Inferior parietal cortex (tissue), 1 donor: ENCODE data around the gene BEND5.

Source experiments
- DNase-seq: peaks from one replicate; pipeline ENCODE4 v3.0.0-alpha.2; 2016; ENCODE audit errors: extremely low spot score

Gene BEND5

DNA sequence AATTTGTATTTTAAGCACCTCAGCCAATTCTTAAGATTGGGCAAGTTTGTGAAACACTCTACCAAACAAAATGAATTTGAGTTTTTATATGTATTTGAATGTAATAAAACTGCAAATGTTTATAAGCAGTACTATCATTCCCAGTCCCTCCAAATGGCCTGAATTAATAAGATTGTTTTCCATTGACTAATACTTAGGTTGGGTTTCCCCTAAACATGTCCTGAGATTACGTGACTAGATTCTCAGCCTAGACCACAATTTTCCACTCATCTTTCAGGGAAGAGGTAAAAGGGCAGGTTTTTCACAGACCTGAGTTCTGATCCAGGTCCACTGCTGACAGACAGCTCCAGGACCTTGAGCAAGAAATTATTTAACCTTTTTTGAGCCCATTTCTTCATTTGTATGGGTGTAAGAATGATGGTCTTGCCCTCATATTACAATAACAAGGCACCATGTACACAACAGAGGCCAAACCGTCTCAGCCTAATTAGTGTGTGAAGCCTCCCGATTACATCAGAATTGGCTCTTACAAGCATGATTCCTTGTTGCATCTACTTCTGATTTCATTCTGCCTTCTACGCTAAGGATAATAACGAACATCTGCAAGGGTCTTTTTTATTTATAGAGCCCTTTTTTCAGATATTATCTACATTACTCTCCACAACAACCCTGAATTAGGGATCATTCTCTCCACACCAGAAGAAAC, 51.2 kb downstream of the BEND5 start:
- DNase-seq = no peak

DNA sequence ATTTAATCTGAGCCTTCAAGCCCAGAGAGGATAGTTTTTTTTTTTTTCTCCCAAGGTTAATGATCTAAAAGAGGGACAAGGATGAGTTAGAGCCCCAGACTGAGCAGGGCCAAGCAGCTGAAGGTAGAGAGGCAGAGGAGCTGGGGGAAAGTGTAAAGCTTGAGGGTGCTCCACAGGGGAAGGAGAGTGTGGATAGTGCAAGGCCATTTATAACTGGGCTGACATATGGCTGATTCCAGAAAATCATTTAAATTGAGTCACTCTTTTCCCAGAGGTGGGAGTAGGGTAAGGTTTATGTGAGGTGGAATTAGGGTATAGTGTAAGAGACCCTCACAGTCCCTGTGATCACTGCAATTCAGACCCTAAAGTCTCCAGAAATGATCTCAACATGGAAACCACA, 55.8 kb downstream of the BEND5 start:
- DNase-seq = no peak

DNA sequence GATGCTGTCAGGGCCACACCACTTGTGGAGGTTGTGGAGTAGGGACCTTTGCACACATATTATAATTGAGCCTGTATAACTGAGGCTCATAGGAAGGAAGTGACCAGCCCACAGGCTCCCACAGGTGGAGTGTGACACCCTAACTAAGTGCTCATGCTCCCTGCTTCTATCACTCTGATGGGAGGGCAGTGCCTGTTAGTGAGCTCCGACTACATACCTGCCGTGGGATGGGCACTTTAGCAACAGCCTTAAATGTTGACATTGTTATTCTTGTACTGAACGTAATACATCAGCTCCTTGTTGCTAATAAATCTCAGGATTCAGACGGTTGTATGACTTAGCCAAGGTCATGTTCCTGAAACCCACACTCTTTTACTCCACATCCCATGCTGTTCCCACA, 58.0 kb downstream of the BEND5 start:
- DNase-seq = no peak

DNA sequence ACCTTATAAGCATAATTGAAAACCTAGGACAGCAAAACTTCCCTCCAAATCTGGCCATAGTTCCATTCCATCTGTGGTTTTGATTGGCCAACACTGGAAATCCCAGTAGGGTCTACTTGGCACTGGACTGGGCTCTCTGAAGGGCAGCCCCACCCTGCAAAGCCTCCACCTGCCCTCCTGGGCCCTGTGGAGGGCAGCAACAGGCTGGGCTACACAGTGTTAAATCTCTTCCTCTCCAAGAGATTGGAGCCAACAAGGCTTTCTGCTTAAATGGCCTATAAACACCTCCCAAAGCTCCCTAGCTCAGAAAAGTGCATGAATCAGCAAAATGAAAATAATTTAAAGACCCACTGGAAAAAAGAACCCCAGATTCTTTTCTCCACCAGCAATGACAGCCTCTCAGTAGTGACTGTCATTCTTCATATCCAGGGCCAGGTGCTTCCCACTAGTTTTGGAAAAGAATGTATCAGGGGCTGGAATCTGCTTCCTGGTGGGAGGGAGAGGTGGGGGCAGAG, 58.5 kb downstream of the BEND5 start:
- DNase-seq = no peak

DNA sequence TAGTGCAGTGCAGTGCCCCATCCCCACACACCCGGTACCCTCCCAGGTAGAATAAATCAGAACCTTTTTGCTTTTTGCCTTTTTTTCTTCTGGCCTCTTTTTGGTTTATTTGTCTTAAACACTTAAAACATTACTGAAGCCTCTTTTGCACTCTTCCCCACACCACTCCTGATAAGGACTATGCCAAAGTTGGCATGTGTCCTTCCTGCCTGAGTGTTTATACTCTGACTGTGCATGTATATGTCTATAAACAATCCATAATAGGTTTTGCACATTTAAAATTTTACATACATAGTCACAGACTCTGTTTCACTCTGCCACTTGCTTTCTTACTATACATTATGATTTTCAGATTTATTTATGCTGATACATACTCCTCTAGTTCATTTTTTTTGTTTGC, 59.6 kb downstream of the BEND5 start:
- no peak for DNase-seq

DNA sequence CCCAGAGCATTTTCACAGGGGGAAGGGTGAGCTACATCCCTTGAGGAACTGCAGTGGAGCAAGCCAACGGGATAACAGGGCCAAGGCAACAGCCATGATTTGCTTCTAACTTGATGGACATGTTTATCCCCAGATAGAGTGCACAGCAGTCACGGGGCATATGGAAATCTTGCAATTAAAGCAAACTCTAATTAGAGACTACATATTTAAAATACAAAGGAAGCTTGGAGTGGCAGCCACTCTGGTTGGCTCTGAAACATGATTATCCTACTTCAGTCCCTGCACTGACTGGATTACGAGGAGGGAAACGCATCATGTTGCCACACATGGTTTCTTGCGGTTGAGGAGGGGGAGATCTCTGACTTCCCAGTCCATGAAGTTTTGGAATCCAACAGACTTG, 60.8 kb downstream of the BEND5 start:
- no peak for DNase-seq

DNA sequence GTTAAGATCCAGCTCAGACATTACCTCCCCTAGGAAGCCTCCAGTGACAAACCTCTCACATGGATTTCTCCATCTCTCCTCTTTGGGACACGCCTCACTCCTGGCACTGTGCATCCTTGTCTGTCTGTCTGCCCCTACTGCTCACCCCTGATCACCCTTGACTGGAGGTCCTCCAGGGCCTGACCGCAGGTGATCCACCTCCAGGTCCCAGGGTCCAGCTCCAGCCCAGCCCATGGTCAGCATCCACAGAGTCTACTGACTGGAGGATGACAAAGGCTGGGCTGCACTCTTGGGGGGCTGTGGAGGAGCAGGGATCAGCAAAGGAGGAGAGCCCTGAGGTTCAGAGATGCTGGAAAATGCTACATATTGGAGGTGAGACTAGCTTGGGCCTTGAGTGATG, 65.8 kb downstream of the BEND5 start:
- DNase-seq = no peak

DNA sequence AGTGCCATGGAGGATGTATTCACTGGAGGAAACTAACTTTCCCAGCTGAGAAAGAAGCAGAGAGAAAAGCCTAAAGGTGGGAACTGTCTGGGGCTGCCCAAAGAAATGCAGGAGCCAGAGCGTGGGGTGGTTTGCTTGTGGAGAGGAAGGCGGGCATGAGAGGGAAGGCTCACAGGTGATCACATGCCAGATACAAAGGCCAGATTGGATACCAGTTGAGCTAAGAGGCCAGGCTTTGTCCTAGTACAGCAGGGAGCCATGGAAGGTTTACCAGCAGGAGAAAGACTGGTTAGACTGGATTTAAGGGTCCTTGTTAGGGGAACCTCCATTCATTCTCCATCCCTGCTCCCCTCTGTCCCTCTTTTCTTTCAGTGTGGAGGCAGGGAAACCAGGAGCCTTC, 66.4 kb downstream of the BEND5 start:
- no peak for DNase-seq

DNA sequence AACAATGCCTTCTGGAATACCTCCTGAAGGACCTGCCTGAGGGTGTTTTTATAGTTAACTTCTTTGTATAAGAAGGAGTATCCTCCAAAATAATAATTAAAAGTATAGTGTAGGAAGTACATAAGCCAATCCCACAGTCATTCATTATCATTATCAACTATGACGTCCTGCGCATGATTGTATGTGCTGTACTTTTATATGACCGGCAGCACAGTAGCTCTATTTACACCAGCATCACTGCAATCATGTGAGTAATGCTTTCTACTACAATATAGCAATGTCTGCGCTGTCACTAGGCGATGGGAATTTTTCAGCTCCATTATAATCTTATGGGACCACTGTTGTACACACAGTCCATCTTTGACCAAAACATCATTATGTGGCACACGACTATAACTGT, 72.0 kb downstream of the BEND5 start:
- DNase-seq = no peak

DNA sequence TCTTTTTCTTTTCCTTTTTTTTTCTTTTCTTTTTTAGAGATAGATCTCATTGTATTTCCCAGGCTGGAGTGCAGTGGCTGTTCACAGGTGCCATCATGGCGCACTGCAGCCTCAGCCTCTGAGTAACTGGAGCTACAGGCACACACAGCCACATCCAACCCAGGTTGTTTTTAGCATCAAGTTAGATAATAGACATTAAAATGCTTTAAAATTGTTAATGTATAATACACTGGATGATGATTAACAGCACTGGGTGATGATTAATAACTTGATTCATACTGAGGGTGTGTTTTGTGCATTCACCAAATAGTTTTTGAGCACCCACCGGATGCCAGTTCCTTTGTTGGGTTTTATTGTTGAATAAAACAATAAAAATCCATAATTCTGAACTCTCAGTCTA, 75.2 kb downstream of the BEND5 start:
- DNase-seq = no peak

DNA sequence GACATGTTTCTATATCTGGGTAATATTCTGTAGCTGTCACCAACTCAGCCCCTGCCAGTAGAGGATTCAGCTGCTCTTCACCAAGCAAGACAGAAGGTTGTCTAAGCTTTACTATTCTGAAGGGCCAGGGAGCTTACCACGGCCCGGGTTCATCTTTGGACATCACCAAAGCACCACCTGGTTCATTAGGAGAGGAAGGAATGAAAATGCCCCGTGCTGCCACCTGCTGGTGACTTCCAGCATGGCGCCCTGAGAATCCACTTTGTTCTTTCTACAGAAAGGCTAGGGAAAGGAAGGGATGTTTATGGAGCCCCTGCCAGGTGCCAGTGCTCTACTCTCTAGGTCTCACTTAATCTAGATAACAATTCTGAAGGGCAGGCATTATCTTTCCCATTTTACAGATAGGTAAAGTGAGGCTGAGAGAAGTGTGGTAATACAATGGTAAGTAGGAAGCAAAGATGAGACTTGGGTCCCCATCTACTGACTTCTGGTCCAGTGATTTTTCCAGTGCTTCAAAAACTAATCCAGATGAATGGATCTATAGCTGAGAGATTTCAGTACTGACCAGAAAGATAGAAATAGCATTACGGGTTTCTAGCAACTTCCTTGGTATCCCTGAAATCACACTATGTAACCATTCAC, 79.5 kb downstream of the BEND5 start:
- peak; percentile 87 for DNase-seq

DNA sequence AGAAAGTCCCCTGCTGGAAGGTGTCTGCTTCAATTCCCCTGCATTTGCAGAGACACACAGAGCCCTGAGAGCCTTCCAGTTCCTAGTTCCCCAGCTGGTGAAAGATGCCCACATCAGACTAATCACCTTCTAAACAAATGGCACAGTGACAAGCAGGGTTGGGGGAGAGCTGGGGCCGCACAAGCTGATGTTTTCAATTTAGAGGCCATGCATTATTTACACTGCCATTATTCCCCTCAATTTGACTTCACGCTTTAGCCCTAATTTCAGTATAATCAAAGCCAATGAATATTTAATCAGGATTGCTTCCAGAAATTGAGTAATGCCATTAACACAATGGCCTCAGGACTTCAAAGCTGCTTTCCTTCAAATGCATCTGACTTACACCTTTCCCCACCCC, 81.5 kb downstream of the BEND5 start:
- DNase-seq = no peak

DNA sequence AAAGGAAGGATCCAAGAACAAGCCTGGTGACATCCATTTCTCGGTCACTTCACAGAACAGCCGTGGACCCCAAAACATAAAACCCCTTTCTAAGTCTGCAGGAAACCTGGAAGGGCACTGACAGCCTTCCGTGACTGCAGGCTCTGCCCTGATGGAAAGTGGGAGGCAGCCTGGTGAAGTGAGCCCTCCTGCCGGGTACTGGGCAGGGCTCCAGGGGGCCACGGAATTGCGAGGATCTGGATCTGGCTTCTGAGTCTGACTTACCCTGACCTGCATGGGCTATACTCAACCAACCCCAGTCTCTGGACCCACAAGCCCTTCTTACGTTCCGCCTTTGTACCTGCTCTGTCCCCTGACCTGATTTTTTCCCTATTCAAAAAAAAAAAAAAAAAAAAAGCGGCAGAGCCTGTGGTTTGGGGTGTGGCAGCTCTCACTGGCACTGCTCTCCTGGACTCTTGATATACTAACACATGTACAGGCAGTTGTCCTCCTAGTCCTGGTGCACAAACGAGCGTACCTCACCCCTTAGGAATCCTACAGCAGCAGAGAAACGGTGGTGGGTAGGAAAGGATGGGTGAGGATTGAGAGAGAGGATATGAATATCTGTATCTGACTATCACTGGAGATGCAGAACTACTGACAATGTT, 82.9 kb downstream of the BEND5 start:
- no peak for DNase-seq

DNA sequence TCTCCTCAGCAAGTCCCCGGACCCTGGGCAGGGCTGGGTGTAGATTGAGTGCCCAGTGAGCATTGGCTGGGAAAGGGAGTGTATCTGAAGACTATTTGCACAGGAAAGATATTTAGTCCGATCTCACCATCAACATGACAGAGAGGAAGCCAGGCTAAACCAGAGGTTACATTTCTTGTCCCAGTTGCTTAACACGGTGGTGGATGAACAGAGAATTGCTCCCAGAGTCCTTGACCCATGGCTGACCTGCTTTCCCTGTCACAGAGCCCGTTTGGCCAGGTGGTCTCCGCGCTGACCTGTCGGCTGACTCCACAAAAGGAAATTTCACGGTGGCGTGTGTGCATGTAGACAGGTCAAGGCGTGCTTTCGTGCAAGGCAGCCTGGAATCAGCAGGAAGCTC, 83.5 kb downstream of the BEND5 start:
- no peak for DNase-seq

DNA sequence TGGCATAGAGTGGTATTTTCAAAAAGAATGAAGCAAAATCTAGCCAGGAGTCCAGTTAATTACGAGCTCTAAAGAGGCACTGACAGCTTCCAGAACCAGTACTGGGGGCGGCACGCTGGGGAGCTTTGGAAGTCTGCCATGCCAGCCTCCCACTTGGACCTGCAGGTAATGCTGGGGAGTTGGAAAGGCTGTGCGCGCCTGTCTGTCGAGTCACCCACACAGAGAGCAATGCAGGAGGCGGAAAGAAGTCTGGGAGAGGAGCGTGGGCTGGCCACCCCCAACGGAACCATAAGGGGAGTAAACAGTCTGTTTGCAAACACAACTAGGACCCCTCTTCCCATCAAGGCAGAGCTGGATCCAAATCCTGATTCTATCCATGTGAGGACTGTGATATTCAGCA, 84.5 kb downstream of the BEND5 start:
- DNase-seq = no peak

DNA sequence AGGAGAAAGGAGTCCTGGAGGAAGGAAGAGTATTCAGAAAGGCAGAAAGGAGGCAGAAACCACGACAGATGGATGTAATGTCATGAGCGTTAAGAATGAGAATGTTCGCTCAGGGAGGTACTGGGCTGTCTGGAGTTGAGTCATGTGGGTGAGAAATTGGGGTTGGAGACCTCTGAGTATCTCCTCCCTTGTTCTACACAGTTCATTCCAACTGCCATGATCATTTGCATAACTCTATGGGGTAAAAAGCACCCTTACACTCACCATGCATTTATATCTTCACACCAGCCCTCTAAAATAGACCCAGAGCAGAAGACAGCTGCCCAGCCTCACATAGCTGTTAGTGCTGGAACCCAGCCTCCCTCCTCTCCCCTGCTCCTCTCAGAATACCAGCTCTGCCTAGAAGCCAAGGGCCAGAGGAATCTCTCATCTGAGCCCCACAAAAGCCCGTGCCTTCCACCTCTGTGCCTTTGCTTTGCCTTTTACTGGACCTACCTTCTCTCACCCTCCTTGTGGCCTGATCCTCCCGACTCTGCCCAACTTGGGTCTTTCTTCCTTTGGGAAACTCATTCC, 85.2 kb downstream of the BEND5 start:
- DNase-seq = no peak

DNA sequence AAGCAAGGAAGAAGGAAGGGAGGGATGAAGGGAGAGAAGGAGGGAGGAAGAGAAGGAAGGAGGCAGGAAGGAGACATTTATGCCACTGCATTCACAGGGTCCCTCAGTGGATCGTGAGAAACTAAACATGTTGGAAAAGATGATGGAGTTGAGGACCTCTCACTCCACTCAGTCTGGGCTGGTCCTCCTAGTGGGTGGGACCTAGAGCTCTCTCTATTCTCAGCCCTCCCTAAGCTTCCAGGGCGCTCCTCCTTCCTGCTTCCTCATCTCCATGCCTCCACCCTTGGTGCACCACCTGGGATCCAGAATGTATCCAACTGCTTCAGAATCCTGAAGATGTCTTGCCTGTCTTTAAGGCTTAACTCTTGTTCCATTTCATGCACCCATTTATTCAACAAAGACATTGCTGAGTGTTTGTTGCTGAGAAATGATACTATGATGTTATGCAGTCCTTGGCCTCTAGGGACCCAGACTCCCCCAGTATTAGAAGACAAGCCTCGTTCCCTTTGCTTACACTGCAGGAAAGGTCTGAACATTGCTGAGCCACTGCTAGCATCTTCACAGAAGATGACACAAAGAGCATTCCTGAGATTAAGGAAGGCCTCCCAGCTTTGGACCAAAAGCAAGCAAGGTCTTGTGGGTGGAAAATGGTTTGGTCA, 88.5 kb downstream of the BEND5 start:
- DNase-seq = no peak

DNA sequence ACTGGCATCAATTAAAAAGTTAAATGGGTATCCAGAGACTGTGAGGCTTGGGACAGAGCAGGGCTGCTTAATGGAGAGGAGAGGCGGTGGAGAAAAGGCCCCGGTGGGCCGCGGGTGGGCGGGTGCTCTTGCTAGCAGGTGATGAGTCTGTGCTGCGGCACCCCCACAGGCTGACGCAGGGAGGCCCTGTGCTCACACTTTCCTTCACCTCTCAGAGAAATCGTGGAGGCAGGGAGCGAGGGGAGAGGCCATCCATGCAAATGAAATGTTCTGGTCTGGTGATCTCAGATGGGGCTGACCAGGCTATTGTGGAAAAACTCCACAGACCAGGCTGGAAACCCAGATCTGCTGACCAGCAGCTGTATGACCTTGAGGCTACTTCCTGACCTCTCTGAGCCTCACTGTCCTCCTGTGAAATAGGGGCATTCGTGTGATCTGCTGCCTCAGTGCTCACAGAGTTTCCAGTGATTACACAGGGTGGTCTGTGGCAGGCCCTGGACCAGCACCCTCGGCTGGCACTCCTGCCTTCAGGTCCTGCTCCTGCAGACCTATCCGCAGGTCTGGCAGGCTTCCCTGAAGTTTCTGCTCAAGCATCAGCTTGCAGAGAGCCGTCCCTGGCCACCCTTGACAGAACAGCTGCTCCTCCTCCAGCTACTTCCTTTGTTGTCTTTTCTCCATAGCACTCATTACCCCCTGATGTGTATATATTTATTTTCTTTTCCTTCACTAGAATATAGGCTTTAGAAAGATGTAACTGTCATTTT, 89.2 kb downstream of the BEND5 start:
- no peak for DNase-seq

DNA sequence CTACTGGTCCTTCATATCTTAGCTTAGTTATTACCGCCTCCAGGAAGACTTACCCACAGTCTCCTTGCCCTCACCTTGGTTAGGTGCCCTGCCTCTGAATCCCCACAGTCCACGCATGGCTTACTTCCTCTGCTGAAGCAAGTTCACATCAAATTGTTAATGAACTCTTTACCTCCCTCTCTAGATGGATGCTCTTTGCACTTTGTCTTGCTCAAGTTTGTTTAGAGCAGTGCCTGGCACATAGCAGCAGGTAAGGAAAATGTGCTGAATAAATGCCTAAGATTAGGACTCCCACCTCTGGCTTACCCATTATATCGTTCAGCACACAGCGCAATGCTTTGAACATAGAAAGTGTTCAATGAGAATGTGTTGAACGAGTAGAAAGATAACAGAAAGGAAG, 90.5 kb downstream of the BEND5 start:
- DNase-seq = no peak

DNA sequence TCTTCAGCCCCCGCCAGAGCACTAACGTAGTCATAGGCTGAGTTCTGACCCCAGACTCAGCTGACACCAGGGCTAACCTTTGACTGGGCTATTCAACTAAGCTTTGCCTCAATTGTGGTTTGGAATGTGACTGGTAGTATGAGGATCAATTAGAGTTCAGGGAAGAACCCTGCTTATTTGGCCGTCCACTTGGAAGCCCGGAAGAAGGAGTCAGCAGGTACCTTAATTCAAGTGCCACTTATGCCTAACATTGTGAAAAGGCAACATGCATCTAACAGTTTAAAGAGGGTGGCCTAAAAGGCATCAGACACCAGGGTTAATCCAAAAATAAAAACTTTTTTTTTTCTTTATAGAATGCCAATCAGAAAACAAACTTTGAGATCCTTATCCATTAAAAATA, 92.3 kb downstream of the BEND5 start:
- DNase-seq = no peak

DNA sequence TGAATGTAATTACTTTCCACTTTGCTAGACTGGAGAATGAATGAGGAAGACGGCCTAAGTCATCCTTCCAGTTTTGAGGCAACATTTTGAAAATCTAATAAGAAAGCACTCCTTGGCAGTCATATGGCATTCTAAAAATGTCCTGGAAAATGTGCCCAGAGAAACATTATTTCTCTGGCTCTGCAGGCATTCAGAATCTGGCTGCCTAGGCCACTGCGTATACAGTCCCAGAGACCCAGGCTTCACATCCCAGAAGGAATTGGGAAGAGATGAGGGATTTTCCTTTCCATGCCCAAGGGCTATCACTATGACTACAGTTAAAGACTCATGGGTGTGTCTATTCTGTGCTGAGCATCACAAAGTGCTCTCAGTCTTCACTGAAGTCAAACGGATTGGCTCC, 92.9 kb downstream of the BEND5 start:
- DNase-seq = no peak
